IMR-90 (cell line): ENCODE results near the gene MOCS2.

Source experiments
- BHLHE40 ChIP-seq: fragments of 150-350 bp; IDR thresholded peaks from 2 replicates; pipeline ENCODE4 v1.6.1; 2016; ENCODE audit warnings: mild to moderate bottlenecking, low read depth, low read length
- CEBPB ChIP-seq: IDR thresholded peaks from 2 replicates; pipeline ENCODE4 v1.6.1; 2012; ENCODE audit warnings: low read depth, low read length, improper control_type of control experiment
- CHD1 ChIP-seq: IDR thresholded peaks from 2 replicates; pipeline ENCODE4 v1.6.1; 2012; ENCODE audit warnings: low read depth, low read length, improper control_type of control experiment
- CTCF ChIP-seq: conservative IDR thresholded peaks from 2 replicates; pipeline ENCODE4 v1.5.1; 2012; ENCODE audit warnings: mild to moderate bottlenecking, low read depth, low read length, improper control_type of control experiment
- FOS ChIP-seq: fragments of 150-350 bp; IDR thresholded peaks from 2 replicates; pipeline ENCODE4 v1.6.1; 2016; ENCODE audit warnings: low read depth, low read length
- MAFK ChIP-seq: IDR thresholded peaks from 2 replicates; pipeline ENCODE4 v1.6.1; 2012; ENCODE audit warnings: low read depth, low read length, improper control_type of control experiment
- MAZ ChIP-seq: IDR thresholded peaks from 2 replicates; pipeline ENCODE4 v1.6.1; 2012; ENCODE audit warnings: low read depth, mild to moderate bottlenecking, low read length, improper control_type of control experiment, moderate library complexity, borderline replicate concordance
- MXI1 ChIP-seq: IDR thresholded peaks from 2 replicates; pipeline ENCODE4 v1.6.1; 2012; ENCODE audit warnings: low read depth, mild to moderate bottlenecking, low read length, moderate library complexity, borderline replicate concordance
- POLR2A ChIP-seq: IDR thresholded peaks from 2 replicates; pipeline ENCODE4 v1.6.1; 2012; ENCODE audit warnings: mild to moderate bottlenecking, low read depth, low read length
- RAD21 ChIP-seq: IDR thresholded peaks from 2 replicates; pipeline ENCODE4 v1.6.1; 2012; ENCODE audit warnings: low read length, improper control_type of control experiment
- USF2 ChIP-seq: fragments of 150-350 bp; IDR thresholded peaks from 2 replicates; pipeline ENCODE4 v1.6.1; 2017; ENCODE audit warnings: mild to moderate bottlenecking, antibody characterized with exemption, low read length, low read depth

GRCh38 chr5:53080271-53080670 is 29.3 kb downstream of the MOCS2 start:
- TF ChIP-seq POLR2A = no peak
- no peak for TF ChIP-seq CHD1
- TF ChIP-seq CTCF = no peak
- no peak for TF ChIP-seq BHLHE40
- no peak for TF ChIP-seq USF2
- no peak for TF ChIP-seq MAZ
- no peak for TF ChIP-seq FOS
- no peak for TF ChIP-seq MXI1
- TF ChIP-seq MAFK = 0 out of 2 replicates have a peak, but pooled peaks have one; percentile 11
- TF ChIP-seq CEBPB = no peak
- no peak for TF ChIP-seq RAD21
